ENCODE measurements around the gene MRPS31.
A peak's percentile ranks its signal among the peaks of the same experiment; 100 is the strongest.
"Not testable (repeated sequence)": the region's sequence is repeated elsewhere in the genome, so short reads cannot be mapped to it uniquely, and the experiment has no call there.

MRPS31 gene

GRCh38 chr13:40798380-40798779 is 27.4 kb upstream of the MRPS31 start:
- TF ChIP-seq ZNF274 (IDR thresholded peaks at IDR 0.05; ENCODE audit: low read depth, low read length), result no peak
- no peak overlapping the region for H3K4me3 ChIP-seq (ENCODE audit: low read length)

- no peak for TF ChIP-seq ZNF274 (IDR thresholded peaks at IDR 0.05; ENCODE audit: low read depth, low read length)
- no peak overlapping the region for H3K4me3 ChIP-seq (ENCODE audit: low read length)
Measured at GRCh38 chr13:40796649-40797048, 25.7 kb upstream of the MRPS31 start.

- no peak for TF ChIP-seq ZNF274 (IDR thresholded peaks at IDR 0.05; ENCODE audit: low read depth, low read length)
- no peak overlapping the region for H3K4me3 ChIP-seq (ENCODE audit: low read length)
Measured at GRCh38 chr13:40794414-40795368, 23.7 kb upstream of the MRPS31 start.

- TF ChIP-seq ZNF274 (IDR thresholded peaks at IDR 0.05; ENCODE audit: low read depth, low read length), result no peak
- no peak overlapping the region for H3K4me3 ChIP-seq (ENCODE audit: low read length)
Measured at GRCh38 chr13:40793339-40793738, 22.3 kb upstream of the MRPS31 start.

- no peak for TF ChIP-seq ZNF274 (IDR thresholded peaks at IDR 0.05; ENCODE audit: low read depth, low read length)
- H3K4me3 ChIP-seq (ENCODE audit: low read length), result no peak overlapping the region
Measured at GRCh38 chr13:40792284-40793051, 21.5 kb upstream of the MRPS31 start.

GRCh38 chr13:40790154-40790616 is 19.2 kb upstream of the MRPS31 start:
- peak overlapping the region; percentile 74; the same call in 1 of the 2 replicates for H3K4me3 ChIP-seq (ENCODE audit: low read length)
- TF ChIP-seq ZNF274 (IDR thresholded peaks at IDR 0.05; ENCODE audit: low read depth, low read length), result no peak

GRCh38 chr13:40789275-40790153 is 18.5 kb upstream of the MRPS31 start, which contains the start of gene SLC25A15:
SLC25A15 (plus strand) TSS chr13:40789611; CDS start chr13:40793227, 3,616 bp downstream.
- TF ChIP-seq ZNF274 (IDR thresholded peaks at IDR 0.05; ENCODE audit: low read depth, low read length), result no peak
- H3K4me3 ChIP-seq (ENCODE audit: low read length), result peak within 1 kb of the TSS; percentile 74

- H3K4me3 ChIP-seq (ENCODE audit: low read length), result peak overlapping the region; percentile 74
Measured at GRCh38 chr13:40788540-40789274, 17.7 kb upstream of the MRPS31 start.

- no peak overlapping the region for H3K4me3 ChIP-seq (ENCODE audit: low read length)
- no peak for TF ChIP-seq ZNF274 (IDR thresholded peaks at IDR 0.05; ENCODE audit: low read depth, low read length)
Measured at GRCh38 chr13:40787062-40787461, 16.1 kb upstream of the MRPS31 start.

GRCh38 chr13:40786568-40786996 is 15.6 kb upstream of the MRPS31 start:
- TF ChIP-seq ZNF274 (IDR thresholded peaks at IDR 0.05; ENCODE audit: low read depth, low read length), result no peak
- H3K4me3 ChIP-seq (ENCODE audit: low read length), result no peak overlapping the region

- no peak for TF ChIP-seq ZNF274 (IDR thresholded peaks at IDR 0.05; ENCODE audit: low read depth, low read length)
- no peak overlapping the region for H3K4me3 ChIP-seq (ENCODE audit: low read length)
Measured at GRCh38 chr13:40784540-40784939, 13.6 kb upstream of the MRPS31 start.

GRCh38 chr13:40782971-40783370 is 12.0 kb upstream of the MRPS31 start:
- not testable (repeated sequence) for H3K4me3 ChIP-seq (ENCODE audit: low read length)

GRCh38 chr13:40781717-40782116 is 10.7 kb upstream of the MRPS31 start:
- TF ChIP-seq ZNF274 (IDR thresholded peaks at IDR 0.05; ENCODE audit: low read depth, low read length), result no peak
- H3K4me3 ChIP-seq (ENCODE audit: low read length), result no peak overlapping the region
